Duodenal mucosa (tissue), 2 donors: Measurements from ENCODE around the gene CLEC2B.

Experiments used
- H3K27ac ChIP-seq: one replicate; pipeline ENCODE4 v1.7.0; 2013; ENCODE audit warnings: low read depth, low read length
- H3K27me3 ChIP-seq, 2 donors: one replicate each; pipeline ENCODE4 v1.7.0; 2013; ENCODE audit warnings: low read length in 2 of 2, control low read depth in 1 of 2; ENCODE audit not compliant: insufficient read depth in 2 of 2, control insufficient read depth in 1 of 2
- H3K36me3 ChIP-seq, 2 donors: one replicate each; pipeline ENCODE4 v1.7.0; 2013; ENCODE audit warnings: low read length in 2 of 2, control low read depth in 1 of 2; ENCODE audit not compliant: insufficient read depth in 2 of 2, control insufficient read depth in 1 of 2
- H3K4me1 ChIP-seq, 2 donors: one replicate each; pipeline ENCODE4 v1.7.0; 2013; ENCODE audit warnings: low read length in 2 of 2, control low read depth in 1 of 2; ENCODE audit not compliant: insufficient read depth in 2 of 2, control insufficient read depth in 1 of 2
- H3K4me3 ChIP-seq, 2 donors: one replicate each; pipeline ENCODE4 v1.7.0; 2013; ENCODE audit warnings: low read length in 2 of 2, low read depth in 1 of 2
- H3K9ac ChIP-seq, 2 donors: one replicate each; pipeline ENCODE4 v1.7.0; 2013; ENCODE audit warnings: low read length in 2 of 2, low read depth in 1 of 2
- H3K9me3 ChIP-seq, 2 donors: one replicate each; pipeline ENCODE4 v1.7.0; 2013; ENCODE audit warnings: low read length in 2 of 2, control low read depth in 1 of 2; ENCODE audit not compliant: control insufficient read depth in 1 of 2

Gene CLEC2B

GRCh38 chr12:9870286-9870866 lies 1.2 kb upstream of the CLEC2B start:
- H3K27ac ChIP-seq: no peak overlapping the region
- H3K9me3 ChIP-seq: no peaks in the 10 kb centered on the region
- H3K4me1 ChIP-seq: peaks cover 0 to 3% of the 10 kb centered on the region in 2 donors
- peak overlapping the region; percentile 25 to 77 for H3K9ac ChIP-seq
- no peaks in the 10 kb centered on the region for H3K27me3 ChIP-seq
- H3K36me3 ChIP-seq: no peaks in the 10 kb centered on the region
- peak overlapping the region; percentile 73 to 75 for H3K4me3 ChIP-seq

GRCh38 chr12:9868951-9869306 lies 225 bp downstream of the CLEC2B start:
- Histone ChIP-seq H3K4me3 (peak overlapping the region; percentile 73 to 75), H3K9ac (peak overlapping the region; percentile 49 to 77)

GRCh38 chr12:9868311-9868801 lies 798 bp downstream of the CLEC2B start:
- H3K27me3 ChIP-seq: no peaks in the 10 kb centered on the region
- H3K4me3 ChIP-seq: peak overlapping the region; percentile 73 to 75
- no peaks in the 10 kb centered on the region for H3K9me3 ChIP-seq
- H3K27ac ChIP-seq: peak overlapping the region; percentile 78
- H3K36me3 ChIP-seq: no peaks in the 10 kb centered on the region
- H3K9ac ChIP-seq: peak overlapping the region; percentile 49 to 77
- H3K4me1 ChIP-seq: peaks cover 0 to 5% of the 10 kb centered on the region in 2 donors

More at GRCh38 chr12:9868951-9869306, 225 bp downstream of the CLEC2B start:
- Histone ChIP-seq H3K4me1 (peaks cover 0 to 5% of the 10 kb centered on the region in 2 donors), H3K27ac (peak overlapping the region; percentile 78), H3K9me3 (no peaks in the 10 kb centered on the region), H3K36me3 (no peaks in the 10 kb centered on the region), H3K27me3 (no peaks in the 10 kb centered on the region)

- Histone ChIP-seq H3K4me3 (peak overlapping the region; percentile 48 to 74), H3K27me3 (no peaks in the 10 kb centered on the region), H3K36me3 (no peaks in the 10 kb centered on the region), H3K4me1 (peaks cover 0 to 5% of the 10 kb centered on the region in 2 donors), H3K27ac (no peak overlapping the region), H3K9me3 (no peaks in the 10 kb centered on the region), H3K9ac (peak overlapping the region in 1 of 2 donors; percentile 59)
Observed at GRCh38 chr12:9867531-9867930, 1.6 kb downstream of the CLEC2B start.

- Histone ChIP-seq H3K9me3 (no peaks in the 10 kb centered on the region), H3K4me3 (peak overlapping the region; percentile 48 to 74), H3K36me3 (no peaks in the 10 kb centered on the region), H3K27me3 (no peaks in the 10 kb centered on the region), H3K9ac (peak overlapping the region; percentile 20 to 59), H3K27ac (peak overlapping the region; percentile 28), H3K4me1 (peaks cover 0 to 5% of the 10 kb centered on the region in 2 donors)
Observed at GRCh38 chr12:9866860-9867269, 2.3 kb downstream of the CLEC2B start.

GRCh38 chr12:9864913-9865675 lies 4.1 kb downstream of the CLEC2B start:
- no peak overlapping the region for H3K27ac ChIP-seq
- H3K27me3 ChIP-seq: no peaks in the 10 kb centered on the region
- no peaks in the 10 kb centered on the region for H3K9me3 ChIP-seq
- no peaks in the 10 kb centered on the region for H3K36me3 ChIP-seq
- H3K4me1 ChIP-seq: peaks cover 0 to 5% of the 10 kb centered on the region in 2 donors
- no peak overlapping the region for H3K9ac ChIP-seq
- peak overlapping the region; percentile 37 to 48 for H3K4me3 ChIP-seq

GRCh38 chr12:9858135-9858534 lies 11.0 kb downstream of the CLEC2B start:
- Histone ChIP-seq H3K36me3 (peaks cover 0 to 7% of the 10 kb centered on the region in 2 donors), H3K27ac (no peak overlapping the region), H3K4me3 (no peak overlapping the region), H3K27me3 (no peaks in the 10 kb centered on the region), H3K9me3 (no peaks in the 10 kb centered on the region), H3K4me1 (no peaks in the 10 kb centered on the region), H3K9ac (no peak overlapping the region)

- H3K4me3 ChIP-seq: no peak overlapping the region
- H3K36me3 ChIP-seq: peaks cover 0 to 10% of the 10 kb centered on the region in 2 donors
- no peak overlapping the region for H3K9ac ChIP-seq
- no peaks in the 10 kb centered on the region for H3K27me3 ChIP-seq
- H3K4me1 ChIP-seq: no peaks in the 10 kb centered on the region
- H3K9me3 ChIP-seq: no peaks in the 10 kb centered on the region
- no peak overlapping the region for H3K27ac ChIP-seq
Observed at GRCh38 chr12:9856894-9857293, 12.3 kb downstream of the CLEC2B start.

- H3K9me3 ChIP-seq: no peaks in the 10 kb centered on the region
- H3K36me3 ChIP-seq: peaks cover 0 to 11% of the 10 kb centered on the region in 2 donors
- H3K4me3 ChIP-seq: no peak overlapping the region
- no peaks in the 10 kb centered on the region for H3K27me3 ChIP-seq
- H3K27ac ChIP-seq: no peak overlapping the region
- no peak overlapping the region for H3K9ac ChIP-seq
- no peaks in the 10 kb centered on the region for H3K4me1 ChIP-seq
Observed at GRCh38 chr12:9856151-9856550, 13.0 kb downstream of the CLEC2B start.

GRCh38 chr12:9851927-9852326 lies 17.2 kb downstream of the CLEC2B start:
- peaks cover 0 to 3% of the 10 kb centered on the region in 2 donors for H3K9me3 ChIP-seq

More at GRCh38 chr12:9851927-9852326, 17.2 kb downstream of the CLEC2B start:
- Histone ChIP-seq H3K4me1 (no peaks in the 10 kb centered on the region), H3K36me3 (peaks cover 0 to 11% of the 10 kb centered on the region in 2 donors), H3K9ac (no peak overlapping the region), H3K27ac (no peak overlapping the region), H3K4me3 (no peak overlapping the region), H3K27me3 (no peaks in the 10 kb centered on the region)
